Hematopoietic multipotent progenitor cell treated with erythropoietin and hydrocortisone succinate and interleukin-3 and kit ligand, for 6 days (in vitro differentiated cells): ENCODE results near the gene RNF182.
"Not testable (repeated sequence)": the region's sequence is repeated elsewhere in the genome, so short reads cannot be mapped to it uniquely, and the experiment has no call there.

ENCODE experiments used
- DNase-seq: peaks from one replicate; pipeline ENCODE4 v3.0.0-alpha.2; 2015

Gene RNF182

GRCh38 chr6:14004258-14004657, 79.5 kb downstream of the RNF182 start:
- no peak for DNase-seq

- no peak for DNase-seq
Measured at GRCh38 chr6:14008809-14009208, 84.1 kb downstream of the RNF182 start.

GRCh38 chr6:14009431-14009830, 84.7 kb downstream of the RNF182 start:
- no peak for DNase-seq

GRCh38 chr6:14010275-14010674, 85.5 kb downstream of the RNF182 start:
- no peak for DNase-seq

DNA sequence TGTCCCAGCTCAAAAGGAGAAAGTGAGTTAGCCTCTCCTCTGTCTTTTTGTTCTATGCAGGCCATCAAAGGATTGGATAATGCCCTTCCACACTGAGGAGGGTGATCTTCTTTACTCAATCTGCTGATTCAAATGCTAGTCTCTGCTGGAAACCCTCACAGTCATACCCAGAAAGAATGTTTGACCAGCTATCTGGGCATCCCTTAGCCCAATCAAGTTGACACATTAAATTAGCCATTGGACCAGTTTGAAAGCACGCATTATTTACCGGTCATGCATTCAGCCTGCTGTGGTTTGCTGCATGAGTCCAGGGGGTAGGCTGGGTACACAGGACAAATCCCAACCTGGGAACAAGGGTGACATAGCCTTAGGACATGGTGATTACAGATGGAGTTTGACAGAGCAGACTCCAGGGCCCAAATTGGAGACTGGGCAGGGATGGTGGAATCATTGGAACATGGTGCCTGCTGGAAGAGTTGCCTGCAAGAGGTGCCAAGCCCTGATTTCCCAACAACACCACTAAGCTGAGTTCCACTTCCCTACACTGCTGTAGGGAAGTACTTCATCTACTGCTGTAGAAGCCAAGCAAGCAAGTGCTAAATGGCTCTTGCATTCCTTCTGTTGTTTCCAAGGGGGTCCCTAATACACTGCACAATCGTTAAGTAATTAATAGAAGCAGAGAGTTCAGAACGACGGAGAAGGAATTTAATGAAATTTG, 87.7 kb downstream of the RNF182 start:
- DNase-seq, result no peak

DNA sequence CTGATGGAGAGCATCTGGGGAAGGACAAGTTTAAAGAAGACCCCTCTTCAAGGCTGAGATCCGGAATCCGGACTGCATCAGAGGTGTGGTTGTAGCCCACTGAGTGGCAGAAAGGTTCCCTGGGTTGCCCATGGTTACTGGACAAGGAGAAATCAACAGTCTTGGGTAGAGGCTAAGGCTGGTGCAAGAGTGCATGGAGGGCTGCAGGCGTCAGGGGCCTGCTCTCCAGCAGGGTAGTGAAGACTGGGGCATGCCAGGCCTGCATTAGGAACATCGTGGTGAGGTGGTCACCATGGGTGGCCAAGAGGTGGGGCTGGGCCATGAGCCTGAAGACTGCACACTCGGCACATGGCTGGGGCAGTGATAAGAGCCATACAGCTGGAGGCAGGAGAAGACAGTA, 91.2 kb downstream of the RNF182 start:
- no peak for DNase-seq

DNA sequence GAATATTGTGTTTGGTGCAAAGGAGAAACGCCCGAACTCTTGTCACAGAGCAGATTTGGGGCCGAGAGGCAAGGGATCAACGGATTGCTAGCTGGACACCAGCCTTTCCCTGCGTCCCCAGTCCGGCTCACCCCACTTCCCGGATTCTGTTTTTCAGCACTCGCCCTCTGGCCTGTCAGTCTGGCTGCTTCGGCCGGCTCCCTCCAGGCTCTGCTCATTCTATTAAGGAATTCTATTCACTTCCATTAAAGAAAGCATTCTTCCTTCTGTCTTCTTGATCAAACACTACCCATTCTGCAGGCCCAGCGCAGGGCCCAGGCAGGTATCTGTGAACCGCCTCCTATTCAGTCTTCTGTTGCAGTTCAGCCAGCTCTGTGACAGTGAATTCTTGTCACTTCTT, 91.7 kb downstream of the RNF182 start:
- no peak for DNase-seq

DNA sequence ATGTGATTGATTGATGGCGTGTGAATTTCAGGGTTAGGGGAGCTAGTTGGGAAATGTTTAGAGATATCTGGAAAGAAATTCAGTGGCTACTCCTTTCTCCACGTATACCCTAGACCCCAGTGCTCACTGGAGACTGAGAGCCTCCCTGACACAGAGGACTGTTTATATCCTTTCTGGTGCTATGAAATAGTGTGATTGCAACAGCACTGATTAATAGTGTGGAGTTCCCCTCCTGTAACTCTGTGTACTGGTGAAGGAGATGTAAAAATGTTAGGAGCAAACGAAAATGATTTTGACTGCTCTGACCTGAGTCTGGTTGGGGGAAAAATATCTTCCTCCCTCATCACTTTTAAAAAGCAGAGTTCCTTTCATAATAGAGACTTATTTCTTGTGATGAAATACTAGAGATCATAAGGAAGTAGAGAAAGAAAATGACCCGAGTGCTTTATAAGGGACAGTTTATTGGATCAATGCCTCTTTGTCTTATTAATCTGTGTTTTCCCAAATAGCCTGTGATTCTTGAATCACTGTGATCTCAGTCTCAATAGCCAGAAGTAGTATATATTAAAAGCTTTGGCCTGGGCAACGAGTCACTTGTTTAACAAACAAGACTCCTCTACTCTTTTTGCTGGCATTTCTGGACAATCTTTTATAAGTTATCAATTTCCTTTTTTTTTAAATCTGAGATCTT, 92.3 kb downstream of the RNF182 start:
- no peak for DNase-seq

DNA sequence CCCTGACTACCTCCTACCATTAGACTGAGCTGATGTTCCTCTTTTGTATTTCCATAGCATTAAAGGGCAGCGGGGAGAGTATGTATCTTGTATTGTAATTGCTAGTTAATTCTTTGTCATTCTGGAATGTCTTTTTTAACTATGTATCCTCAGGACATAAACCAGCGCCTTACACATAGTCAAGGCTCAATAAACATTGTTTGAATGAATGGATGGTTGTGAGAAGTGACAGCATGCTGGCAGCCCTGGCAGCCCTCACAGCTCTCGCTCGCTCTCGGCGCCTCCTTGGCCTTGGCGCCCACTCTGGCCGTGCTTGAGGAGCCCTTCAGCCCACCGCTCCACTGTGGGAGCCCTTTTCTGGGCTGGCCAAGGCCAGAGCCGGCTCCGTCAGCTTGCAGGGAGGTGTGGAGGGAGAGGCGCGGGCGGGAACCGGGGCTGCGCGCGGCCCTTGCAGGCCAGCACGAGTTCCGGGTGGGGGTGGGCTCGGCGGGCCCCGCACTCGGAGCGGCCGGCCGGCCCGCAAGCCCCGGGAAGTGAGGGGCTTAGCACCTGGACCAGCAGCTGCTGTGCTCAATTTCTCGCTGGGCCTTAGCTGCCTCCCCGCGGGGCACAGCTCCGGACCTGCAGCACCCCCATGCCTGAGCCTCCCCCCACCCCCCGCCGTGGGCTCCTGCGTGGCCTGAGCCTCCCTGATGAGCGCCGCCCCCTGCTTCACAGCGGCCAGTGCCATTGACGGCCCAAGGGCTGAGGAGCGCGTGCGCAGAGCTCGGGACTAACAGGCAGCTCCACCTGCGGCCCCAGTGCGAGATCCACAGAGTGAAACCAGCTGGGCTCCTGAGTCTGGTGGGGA, 93.1 kb downstream of the RNF182 start:
- DNase-seq, result no peak

DNA sequence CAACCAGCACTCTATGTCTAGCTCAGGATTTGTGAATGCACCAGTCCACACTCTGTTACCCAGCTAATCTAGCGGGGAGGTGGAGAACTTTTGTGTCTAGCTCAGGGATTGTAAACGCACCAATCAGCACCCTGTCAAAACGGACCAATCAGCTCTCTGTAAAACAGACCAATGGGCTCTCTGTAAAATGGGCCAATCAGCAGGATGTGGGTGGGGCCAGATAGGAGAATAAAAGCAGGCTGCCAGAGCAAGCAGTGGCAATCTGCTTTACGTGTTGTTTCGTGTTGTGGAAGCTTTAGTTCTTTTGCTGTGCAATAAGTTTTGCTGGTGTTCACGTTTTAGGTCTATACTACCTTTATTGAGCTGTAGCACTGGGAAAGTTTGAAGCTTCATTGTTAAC, 93.8 kb downstream of the RNF182 start:
- DNase-seq, result not testable (repeated sequence)

DNA sequence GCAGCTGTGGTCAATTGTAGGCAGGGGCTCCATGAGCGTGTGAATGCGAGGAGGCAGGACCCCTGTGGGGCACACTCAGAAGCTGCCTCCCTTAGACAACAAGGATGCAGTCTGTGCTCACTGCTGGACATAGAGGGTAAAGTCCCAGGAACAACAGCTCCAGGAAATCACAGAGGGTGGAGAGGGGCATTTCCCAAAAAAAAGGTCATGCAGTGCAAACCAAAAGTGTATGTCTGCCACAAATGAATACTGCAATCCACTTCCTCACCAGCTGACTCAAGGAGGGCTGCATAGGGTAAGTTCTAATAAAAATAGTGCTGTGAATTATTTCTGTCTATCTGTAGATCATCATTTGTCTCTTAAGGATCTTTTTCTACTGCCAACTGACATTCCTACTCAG, 95.8 kb downstream of the RNF182 start:
- no peak for DNase-seq

GRCh38 chr6:14021449-14021848, 96.7 kb downstream of the RNF182 start:
- DNase-seq, result no peak

DNA sequence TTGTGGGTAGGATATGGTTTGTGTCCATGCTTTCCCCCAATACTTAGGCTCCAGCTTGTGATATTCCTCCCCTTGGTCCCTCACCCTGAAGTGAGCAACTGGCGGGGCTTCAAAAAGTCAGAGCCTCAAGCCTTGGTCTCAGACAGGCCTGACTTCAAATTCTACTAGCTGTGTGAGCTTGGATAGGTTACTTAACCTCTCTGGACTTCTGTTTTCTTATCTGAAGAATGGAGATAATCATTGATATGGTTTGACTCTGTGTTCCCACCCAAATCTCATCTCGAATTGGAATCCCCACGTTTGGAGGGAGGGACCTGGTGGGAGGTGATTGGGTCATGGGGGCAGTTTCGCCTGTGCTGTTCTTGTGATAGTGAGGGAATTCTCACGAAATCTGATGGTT, 97.9 kb downstream of the RNF182 start:
- no peak for DNase-seq

- no peak for DNase-seq
Measured at GRCh38 chr6:14023855-14024254, 99.1 kb downstream of the RNF182 start.

DNA sequence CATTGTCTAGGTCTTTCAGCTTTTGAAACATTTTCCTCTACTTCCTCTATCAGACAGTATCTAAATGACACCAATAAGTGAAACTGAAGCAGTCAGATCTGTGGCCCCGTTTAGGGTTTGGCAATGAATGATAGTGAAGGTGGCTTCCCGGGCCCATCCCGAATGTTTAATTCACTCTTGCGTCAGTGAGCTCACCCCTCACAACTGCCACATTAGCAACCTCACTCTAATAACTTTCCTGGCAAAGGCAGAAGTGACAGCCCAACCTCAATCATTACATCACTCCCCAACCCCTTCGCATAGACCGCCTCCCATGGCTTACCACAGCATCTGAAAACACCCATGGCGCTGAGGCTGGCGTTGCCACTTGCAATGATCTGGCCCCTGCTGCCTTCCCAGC, 100.4 kb downstream of the RNF182 start:
- peak; percentile 20 for DNase-seq

GRCh38 chr6:14026831-14027539, 102.2 kb downstream of the RNF182 start:
- DNase-seq, result no peak

DNA sequence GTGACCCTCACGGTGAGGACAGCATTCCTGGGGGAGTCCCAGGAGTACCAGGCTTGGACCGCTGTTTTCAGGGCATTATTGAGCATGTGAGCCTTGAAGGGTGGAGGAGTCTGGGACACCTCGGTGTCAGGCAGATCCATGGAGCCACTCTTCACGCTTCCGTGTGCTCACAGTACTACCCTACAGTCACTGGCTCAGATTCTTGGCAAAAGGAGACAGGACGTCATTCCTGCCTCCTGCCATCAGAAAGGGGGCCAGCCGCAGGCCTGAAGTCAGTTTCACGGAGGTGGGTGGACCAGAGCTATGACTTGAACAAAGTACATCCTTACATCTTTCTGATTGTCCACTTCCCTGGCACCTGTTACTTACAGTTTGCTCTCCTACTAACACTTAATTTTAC, 103.9 kb downstream of the RNF182 start:
- no peak for DNase-seq

- DNase-seq, result no peak
Measured at GRCh38 chr6:14029605-14030004, 104.9 kb downstream of the RNF182 start.
